Measurements from ENCODE around the gene CPA5. TPM values are rescaled to one million over a fixed set of nuclear protein-coding genes. Genes with fewer than 3 reads are reported as not detected.

CPA5 gene
- total RNA-seq, 1 donor from 2014 or later, result not detected

GRCh38 chr7:130377178-130377577, 32.6 kb downstream of the CPA5 start:
- Histone ChIP-seq H3K9ac (no peak overlapping the region), H3K4me3 (no peak overlapping the region), H3F3A (ENCODE audit: low read depth) (no peaks in the 10 kb centered on the region), H3K27ac (no peak overlapping the region), H3K27me3 (no peaks in the 10 kb centered on the region), H3K36me3 (no peaks in the 10 kb centered on the region), H3K79me2 (ENCODE audit: low read depth) (no peaks in the 10 kb centered on the region), H4K20me1 (ENCODE audit: low read depth) (no peaks in the 10 kb centered on the region), H2AFZ (replicated peaks) (no peak overlapping the region), H3K4me2 (no peak overlapping the region), H3K4me1 (peaks cover 20% of the 10 kb centered on the region), H3K9me3 (ENCODE audit: low read depth) (no peaks in the 10 kb centered on the region)
- no peak for TF ChIP-seq EZH2phosphoT487 (IDR thresholded peaks at IDR 0.05)
- TF ChIP-seq, protein P1, sequence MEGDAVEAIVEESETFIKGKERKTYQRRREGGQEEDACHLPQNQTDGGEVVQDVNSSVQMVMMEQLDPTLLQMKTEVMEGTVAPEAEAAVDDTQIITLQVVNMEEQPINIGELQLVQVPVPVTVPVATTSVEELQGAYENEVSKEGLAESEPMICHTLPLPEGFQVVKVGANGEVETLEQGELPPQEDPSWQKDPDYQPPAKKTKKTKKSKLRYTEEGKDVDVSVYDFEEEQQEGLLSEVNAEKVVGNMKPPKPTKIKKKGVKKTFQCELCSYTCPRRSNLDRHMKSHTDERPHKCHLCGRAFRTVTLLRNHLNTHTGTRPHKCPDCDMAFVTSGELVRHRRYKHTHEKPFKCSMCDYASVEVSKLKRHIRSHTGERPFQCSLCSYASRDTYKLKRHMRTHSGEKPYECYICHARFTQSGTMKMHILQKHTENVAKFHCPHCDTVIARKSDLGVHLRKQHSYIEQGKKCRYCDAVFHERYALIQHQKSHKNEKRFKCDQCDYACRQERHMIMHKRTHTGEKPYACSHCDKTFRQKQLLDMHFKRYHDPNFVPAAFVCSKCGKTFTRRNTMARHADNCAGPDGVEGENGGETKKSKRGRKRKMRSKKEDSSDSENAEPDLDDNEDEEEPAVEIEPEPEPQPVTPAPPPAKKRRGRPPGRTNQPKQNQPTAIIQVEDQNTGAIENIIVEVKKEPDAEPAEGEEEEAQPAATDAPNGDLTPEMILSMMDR (IDR thresholded peaks at IDR 0.05), result no peak
- TF ChIP-seq EZH2 (IDR thresholded peaks at IDR 0.05), result no peak
- Mint-ChIP-seq H3K36me3 (peaks cover 7% of the 10 kb centered on the region), H3K4me3 (no peak overlapping the region), H3K4me1 (peaks cover 40% of the 10 kb centered on the region), H3K9me3 (peaks cover 23% of the 10 kb centered on the region), H3K27ac (peak overlapping the region; percentile 83), H3K27me3 (ENCODE audit: insufficient read depth, low read depth) (peaks cover 6% of the 10 kb centered on the region)
- DNase-seq (ENCODE audit: low spot score), result no peak

DNA sequence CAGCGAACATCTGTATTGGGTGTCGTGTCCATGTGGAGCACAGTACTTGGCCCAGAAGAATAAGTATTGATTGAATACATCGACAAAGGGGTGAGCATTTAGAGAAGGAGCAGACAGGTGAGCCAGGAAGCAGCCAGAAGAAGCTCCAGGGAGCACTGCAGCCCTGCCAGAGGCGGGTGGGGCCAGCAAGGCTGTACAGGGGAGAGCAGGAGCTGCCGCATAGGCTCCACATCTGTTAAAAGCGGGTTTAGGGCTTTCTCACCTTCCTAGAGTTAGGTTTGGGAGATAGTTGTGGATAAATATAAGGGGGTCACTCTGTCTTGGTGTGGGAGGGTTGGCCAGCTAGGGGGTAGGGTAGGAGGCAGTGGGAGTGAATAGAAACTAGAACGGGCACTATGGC, 34.4 kb downstream of the CPA5 start:
- Histone ChIP-seq H3K36me3 (no peaks in the 10 kb centered on the region), H3K79me2 (ENCODE audit: low read depth) (no peaks in the 10 kb centered on the region), H3K4me2 (no peak overlapping the region), H3F3A (ENCODE audit: low read depth) (no peaks in the 10 kb centered on the region), H3K9me3 (ENCODE audit: low read depth) (no peaks in the 10 kb centered on the region), H3K27me3 (no peaks in the 10 kb centered on the region), H3K27ac (no peak overlapping the region), H3K9ac (no peak overlapping the region), H4K20me1 (ENCODE audit: low read depth) (no peaks in the 10 kb centered on the region), H3K4me1 (peaks cover 10% of the 10 kb centered on the region), H3K4me3 (no peak overlapping the region), H2AFZ (replicated peaks) (no peak overlapping the region)
- Mint-ChIP-seq H3K4me3 (no peak overlapping the region), H3K36me3 (peaks cover 7% of the 10 kb centered on the region), H3K27me3 (ENCODE audit: insufficient read depth, low read depth) (peaks cover 6% of the 10 kb centered on the region), H3K9me3 (peaks cover 26% of the 10 kb centered on the region), H3K4me1 (peaks cover 25% of the 10 kb centered on the region), H3K27ac (peak overlapping the region; percentile 76)
- no peak for DNase-seq (ENCODE audit: low spot score)
- TF ChIP-seq EZH2 (IDR thresholded peaks at IDR 0.05) (no peak), EZH2phosphoT487 (IDR thresholded peaks at IDR 0.05) (no peak)
- TF ChIP-seq, protein P1 (IDR thresholded peaks at IDR 0.05), result no peak

DNA sequence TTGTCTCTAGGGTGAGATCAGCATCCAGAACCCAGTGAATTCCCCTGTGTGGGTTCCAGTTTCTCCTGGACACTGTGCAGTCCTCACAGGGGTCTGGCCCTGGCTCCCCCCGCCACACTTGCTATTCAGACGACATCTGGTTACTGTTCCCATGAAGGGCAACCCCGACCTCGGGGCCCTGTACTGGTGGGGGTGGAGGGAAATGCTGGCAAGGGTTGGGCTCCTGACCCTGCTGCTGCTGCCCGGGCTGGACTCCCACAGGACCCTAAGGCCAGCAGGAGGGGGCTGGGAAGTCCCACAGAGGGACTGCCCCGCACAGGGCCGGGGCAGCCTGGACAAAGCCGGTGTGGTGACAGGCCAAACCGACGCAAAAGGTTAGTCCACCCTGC, 34.9 kb downstream of the CPA5 start:
- TF ChIP-seq, protein P1 (IDR thresholded peaks at IDR 0.05), result no peak
- TF ChIP-seq EZH2 (IDR thresholded peaks at IDR 0.05), result no peak
- TF ChIP-seq EZH2phosphoT487 (IDR thresholded peaks at IDR 0.05), result no peak
- no peaks in the 10 kb centered on the region for H3K9me3 ChIP-seq (ENCODE audit: low read depth)
- Mint-ChIP-seq H3K4me1 (peaks cover 21% of the 10 kb centered on the region), H3K27ac (peak overlapping the region; percentile 76), H3K9me3 (peaks cover 26% of the 10 kb centered on the region), H3K27me3 (ENCODE audit: insufficient read depth, low read depth) (peaks cover 6% of the 10 kb centered on the region), H3K4me3 (no peak overlapping the region), H3K36me3 (peaks cover 7% of the 10 kb centered on the region)
- peak overlapping the region; percentile 64 for H2AFZ ChIP-seq (replicated peaks)
- peaks cover 10% of the 10 kb centered on the region for H3K4me1 ChIP-seq
- H4K20me1 ChIP-seq (ENCODE audit: low read depth), result no peaks in the 10 kb centered on the region
- H3K79me2 ChIP-seq (ENCODE audit: low read depth), result no peaks in the 10 kb centered on the region
- H3K36me3 ChIP-seq, result no peaks in the 10 kb centered on the region
- H3K27me3 ChIP-seq, result no peaks in the 10 kb centered on the region
- DNase-seq (ENCODE audit: low spot score), result no peak
- no peak overlapping the region for H3K4me2 ChIP-seq
- no peaks in the 10 kb centered on the region for H3F3A ChIP-seq (ENCODE audit: low read depth)
- no peak overlapping the region for H3K27ac ChIP-seq
- no peak overlapping the region for H3K4me3 ChIP-seq
- no peak overlapping the region for H3K9ac ChIP-seq
